ENCODE data around the gene GDF9.
"Not testable (repeated sequence)": the region's sequence is repeated elsewhere in the genome, so short reads cannot be mapped to it uniquely, and the experiment has no call there.

The GDF9 gene

DNA sequence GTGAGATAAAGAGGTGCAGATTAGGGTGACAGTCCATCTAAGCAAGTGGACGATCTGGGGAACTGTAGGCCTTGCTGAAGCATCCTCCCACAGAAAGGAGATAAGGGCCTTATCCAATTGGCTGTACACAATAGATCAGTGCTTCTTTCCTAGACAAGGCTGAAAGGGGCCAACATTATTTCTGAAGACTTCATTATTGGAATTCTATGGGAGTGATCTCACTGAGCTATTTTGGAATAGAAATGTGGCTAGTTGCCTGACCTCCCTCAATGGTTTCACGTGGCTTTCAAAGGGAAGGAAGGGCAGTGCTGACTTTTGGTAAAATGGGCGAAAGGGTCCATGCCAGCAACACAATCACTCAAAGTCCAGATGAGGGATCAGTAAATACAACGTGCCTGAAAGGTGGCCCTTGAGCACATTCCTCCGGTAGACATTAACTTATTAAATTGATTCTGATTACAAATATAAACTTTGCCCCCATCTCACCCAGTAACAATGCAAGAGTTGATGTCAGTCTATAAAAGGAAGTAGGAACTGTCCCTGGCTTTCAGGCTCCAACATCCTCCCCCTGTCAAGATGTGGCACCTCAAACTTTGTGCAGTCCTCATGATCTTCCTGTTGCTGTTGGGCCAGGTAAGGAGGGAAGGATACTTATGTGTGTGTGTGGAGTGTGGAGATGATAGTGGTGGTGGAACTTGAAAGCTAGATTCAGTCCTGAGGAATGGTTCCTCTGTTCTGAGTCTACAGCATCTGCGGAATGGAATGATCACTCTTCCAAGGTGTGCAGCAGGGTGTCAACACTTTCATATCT lies 7.1 kb upstream of the GDF9 start, which contains the start of gene LEAP2:
TSS of gene LEAP2 (plus strand) at position 550 of the 811 bp plus-strand sequence. CDS start at position 577, 27 bp downstream.
- no peak for DNase-seq (ENCODE audit: low read depth)

DNA sequence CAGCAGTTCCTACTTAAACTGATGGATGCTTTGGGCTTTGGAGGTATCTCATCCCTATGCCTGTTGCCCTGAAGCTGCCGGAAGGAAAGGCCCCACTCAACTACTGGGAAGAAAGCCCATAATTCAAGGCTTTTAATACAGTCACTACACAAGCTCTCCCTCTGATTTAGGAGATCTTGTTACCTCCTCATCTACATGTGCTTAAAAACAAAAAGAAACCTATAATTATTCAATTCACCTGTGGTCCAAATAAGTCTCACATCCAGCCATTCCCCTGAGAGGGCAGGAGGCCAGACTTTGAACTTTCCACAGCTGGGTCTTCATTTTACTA lies 6.5 kb upstream of the GDF9 start:
- DNase-seq (ENCODE audit: low read depth), result no peak

DNA sequence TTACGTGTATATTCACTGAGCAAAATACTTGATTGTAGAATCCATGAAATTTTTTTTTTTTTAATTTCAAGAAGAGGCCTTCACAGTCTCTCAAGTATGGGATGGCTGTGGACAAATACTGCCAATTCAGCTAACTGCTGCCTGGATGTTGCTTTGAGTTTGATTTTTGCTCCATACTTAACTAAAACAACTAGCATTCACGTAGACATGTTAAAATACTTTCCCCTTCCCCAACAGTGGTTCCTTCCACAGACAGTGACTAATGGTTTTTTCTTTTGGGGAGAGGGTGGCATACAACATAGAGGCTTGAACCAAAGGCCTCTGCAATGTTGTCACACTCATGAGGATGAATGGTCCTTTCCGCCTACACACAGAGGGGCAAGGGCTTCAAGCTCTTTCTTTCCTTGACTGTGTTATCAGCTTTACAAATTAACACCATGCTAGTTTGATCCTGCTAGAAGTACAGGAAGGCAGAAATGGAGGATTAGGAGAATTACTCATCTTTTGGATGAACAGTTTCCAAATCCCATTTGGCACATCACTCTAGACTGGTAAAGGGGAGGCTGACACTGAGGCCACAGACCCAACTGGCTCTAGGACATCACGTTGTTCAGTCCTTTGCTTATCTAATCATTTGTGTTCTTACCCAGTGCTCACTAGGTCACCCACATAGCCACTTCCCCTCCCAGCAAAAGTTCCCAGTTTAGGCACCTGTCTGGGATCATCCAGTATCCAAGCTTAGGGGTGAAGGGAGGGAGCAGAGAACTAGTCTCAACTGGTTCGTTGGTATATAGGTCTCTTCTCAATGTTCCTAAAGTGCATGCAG lies 5.4 kb upstream of the GDF9 start:
- DNase-seq (ENCODE audit: low read depth), result no peak

DNA sequence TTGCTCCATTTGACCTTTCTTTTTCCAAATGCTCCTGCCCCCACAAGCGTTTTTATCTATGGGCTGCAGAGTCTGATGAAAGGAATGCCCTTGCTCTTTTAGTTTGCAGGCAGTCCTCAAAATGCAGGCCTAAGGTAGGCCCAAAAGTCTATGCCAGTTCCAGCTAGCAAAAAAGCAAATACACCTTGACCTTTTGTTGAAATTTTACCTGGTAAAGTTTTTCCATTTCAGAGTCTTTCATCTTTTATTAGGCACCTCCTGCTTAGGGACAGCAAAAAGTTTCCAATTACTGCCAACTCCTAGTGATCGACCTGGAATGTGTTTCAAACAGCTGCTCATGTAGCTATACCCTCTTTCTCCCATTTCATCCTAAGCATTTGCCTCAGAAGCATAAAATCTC lies 4.5 kb upstream of the GDF9 start:
- no peak for DNase-seq (ENCODE audit: low read depth)

DNA sequence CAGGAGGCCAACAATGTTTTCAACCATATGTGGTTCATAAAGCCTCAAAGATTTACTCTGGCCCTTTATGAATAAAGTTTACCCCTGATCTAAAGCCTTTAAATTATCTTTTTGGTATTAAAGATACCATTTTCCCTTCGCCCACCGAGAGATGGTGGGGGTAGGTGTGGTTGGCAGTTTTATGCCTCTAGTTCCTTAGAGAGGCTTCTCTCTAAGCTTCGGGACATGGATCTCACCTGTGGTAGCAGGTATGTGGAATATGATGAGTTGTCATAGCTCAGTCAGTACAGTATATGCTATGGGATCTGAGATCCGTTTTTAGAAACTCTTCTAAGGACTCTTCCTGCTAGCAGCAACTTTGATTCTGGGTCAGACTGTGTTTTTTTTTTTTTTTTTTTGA lies 2.5 kb upstream of the GDF9 start:
- no peak for DNase-seq (ENCODE audit: low read depth)

DNA sequence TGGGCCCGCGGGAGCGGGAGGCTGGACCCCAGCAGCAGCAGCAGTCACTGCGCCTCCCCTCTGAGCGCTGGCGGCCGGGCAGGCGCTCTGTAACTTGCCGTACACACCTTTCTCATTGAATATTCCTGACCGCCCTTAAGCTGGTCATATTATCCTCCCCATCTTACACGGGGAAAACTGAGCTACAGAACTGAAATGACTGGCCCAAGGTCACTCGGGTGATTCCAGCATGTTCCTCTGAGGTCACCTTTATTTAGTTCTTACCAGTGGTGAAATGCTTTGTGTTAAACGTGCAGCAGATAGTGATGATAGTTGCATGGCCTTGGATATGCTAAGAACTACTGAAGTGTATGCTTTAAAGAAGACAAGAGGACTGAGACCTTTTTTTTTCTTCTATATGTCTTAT lies 780 bp upstream of the GDF9 start:
- no peak for DNase-seq (ENCODE audit: low read depth)

DNA sequence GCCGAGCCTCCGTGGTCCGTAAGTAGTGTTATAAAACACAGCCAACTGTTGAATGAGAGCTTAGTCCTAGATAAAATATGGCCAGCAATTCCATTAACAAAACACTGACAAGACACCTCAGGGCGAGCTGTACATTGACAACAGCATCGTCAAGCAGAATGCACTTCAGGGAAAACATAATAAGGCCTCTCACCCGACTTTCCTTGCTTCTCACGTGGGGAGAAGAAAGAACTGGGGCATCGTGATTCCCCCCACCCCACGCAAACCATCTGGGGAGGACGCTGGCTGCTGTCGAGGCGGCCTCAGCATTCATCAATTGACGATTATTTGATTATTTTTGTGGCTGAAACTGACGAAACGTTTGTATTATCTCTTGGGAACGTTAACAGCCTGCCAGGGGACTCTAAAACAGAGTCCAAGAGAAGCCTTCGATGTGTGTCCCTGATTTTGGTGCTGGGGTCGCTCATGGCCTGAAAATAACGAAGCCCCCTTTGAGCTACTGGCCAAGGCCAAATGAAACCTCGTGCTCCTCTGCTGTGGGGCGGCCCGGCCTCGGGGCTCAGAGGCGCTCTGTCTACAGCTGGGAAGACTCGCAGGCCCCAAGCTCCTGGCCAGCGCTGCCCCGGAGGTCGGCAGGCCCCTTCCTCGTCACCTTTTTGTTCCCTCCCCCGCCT lies 464 bp downstream of the GDF9 start:
- DNase-seq (ENCODE audit: low read depth), result no peak

DNA sequence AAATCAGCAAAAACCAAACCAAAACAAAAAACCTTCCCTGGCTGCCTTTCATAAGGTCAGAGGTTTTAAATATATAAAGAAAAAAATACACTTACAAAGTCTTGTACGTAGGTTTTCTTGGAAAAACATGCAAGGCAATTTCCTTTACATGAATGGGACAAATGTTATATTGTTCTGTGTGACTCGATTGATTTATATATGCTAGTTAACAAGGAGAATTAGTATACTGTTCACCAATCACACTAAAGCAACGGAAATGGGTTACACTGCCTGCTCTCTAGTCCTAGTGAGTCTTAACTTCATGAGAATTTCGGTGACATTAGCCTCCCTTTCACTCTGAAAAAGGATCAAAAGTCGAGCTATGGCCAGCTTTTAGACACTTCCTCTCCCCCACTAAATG lies 5.5 kb downstream of the GDF9 start:
- DNase-seq (ENCODE audit: low read depth), result no peak

DNA sequence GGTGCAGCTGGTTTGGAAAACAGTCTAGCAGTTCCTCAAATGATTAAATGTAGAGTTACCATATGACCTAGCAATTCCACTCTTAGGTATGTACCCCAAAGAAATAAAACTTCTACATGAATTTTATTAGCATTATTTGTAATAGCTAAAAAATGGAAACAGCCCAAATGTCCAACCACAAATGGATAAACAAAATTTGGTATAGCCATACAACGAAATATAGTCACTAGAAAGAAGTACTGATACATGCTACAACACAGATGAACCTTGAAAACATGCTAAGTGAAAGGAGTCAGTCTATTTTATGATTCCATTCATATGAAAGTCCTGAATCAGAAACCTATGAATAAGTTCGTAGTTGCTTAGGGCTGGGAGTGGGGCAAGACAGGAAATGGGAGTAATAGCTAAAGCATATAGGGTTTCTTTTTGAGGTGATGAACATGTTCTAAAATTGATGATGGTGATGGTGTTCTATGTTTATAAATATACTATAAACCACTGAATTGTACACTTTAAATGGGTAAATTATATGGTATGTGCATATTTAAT lies 6.3 kb downstream of the GDF9 start:
- no peak for DNase-seq (ENCODE audit: low read depth)

DNA sequence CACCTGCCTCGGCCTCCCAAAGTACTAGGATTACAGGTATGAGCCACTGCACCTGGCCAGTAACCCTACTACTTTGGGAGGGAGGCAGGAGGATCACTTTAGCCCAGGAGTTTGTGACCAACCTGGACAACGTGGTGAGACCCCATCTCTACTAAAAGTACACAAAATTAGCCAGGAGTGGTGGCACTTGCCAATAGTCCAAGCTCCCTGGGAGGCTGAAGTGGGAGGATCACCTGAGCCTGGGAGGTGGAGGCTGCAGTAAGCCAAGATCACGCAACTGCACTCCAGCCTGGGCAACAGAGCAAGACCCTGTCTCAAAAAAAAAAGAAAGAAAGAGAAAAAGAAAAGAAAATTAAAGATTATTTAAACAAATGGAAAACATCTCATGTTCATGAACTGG lies 10.3 kb downstream of the GDF9 start:
- DNase-seq (ENCODE audit: low read depth), result no peak

DNA sequence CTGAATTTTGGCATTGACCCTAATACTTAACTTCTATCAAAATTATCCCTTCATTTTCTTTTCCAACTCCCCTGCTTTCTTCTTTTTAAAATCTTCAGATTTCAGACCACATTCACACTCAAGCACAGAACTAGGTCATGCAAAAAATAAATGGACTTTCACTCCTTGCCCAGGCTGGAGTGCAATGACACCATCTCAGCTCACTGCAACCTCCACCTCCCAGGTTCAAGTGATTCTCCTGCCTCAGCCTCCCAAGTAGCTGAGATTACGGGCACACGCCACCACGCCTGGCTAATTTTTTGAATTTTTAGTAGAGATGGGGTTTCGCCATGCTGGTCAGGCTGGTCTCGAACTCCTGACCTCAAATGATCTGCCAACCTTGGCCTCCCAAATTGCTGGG lies 11.3 kb downstream of the GDF9 start:
- DNase-seq (ENCODE audit: low read depth), result not testable (repeated sequence)

DNA sequence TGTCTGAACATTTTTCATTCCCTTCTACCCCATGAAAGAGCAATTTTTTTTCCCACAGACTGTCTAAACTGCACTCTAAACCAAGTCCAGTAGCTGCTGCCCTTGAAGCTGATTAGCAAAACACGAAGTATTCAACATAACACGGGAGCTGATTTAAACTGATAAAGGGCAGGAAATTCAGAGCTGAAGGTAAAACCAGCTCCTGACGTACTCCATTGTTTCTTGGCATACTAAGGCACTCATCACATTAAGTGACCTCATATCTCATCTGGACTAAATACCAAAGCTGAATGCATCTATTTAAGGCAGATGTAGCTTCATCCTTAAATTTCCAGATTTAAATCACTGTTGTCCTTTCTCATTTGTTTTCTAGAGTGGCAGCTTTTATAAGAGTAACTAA lies 12.0 kb downstream of the GDF9 start:
- DNase-seq (ENCODE audit: low read depth), result no peak

DNA sequence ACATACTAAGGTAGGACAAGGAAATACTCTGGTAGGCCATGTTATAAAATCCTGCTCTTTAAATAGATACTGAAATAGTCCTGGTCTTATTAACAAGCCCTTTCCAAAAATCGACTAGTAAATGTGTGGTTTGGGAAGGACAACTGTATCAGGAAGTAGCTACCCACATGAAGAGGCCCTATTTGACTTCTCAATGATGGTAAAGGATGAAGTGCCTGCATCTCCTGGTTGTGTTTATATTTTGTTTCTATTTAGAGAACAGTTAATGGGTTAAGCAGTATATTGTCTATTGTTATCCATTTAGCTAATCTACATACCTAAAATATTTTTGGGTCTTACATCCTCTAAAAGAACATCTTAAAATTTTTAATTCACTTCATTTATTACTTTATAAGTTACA lies 12.5 kb downstream of the GDF9 start:
- DNase-seq (ENCODE audit: low read depth), result no peak

DNA sequence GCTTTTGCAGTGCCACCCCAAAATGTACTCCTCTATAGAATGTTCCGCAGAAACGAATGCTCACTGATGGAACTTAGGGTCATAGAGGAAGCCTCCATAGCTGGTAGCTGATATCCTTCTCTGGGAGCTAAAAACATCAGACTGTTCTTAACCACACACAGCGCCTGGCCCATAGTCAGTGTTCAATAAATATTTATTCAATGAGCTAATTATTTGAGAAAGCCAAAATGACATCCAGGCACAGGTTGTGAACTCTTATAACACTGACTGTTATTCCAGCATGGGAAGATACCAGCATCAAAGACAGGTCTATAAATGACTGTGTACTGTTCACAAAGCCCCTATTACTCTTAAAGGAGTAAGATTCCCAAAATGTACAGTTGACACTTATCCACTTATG lies 12.9 kb downstream of the GDF9 start:
- no peak for DNase-seq (ENCODE audit: low read depth)

DNA sequence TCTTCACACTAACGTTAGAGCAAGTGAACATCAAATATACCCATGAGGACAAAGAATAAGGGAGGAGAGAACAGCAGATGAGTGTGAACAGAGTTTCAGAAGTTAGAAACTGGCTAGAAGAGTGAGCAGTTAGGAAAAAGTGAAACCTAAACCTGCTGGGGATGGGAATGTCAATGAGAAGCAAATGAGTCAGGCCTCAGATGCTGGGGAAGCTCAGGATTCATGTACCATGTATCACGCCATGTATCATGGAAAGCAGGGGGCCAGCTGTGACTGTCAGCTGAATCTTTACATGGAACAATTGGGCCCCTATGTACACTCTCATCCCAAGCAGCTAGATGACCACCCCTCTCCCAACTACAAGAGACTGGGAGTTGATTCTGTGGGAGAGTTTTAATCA lies 16.2 kb downstream of the GDF9 start:
- DNase-seq (ENCODE audit: low read depth), result no peak

DNA sequence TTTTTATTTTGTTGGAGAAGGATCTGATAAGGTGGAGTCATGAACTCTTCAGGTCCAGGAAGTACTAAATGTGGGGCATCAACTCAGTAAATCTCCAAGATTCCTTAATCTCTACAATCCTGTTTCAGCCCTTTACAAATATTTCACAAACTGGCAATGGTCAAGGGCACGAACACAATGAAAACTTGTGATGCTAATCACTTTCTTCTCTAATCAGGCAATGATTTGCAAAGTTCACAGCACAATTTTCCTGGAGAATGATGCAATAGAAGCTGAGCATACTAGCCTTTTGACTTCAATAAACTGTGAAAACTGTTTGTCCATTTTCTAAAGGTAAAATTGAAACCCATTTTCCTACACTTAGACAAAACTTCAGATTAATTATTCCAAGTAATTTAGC lies 16.9 kb downstream of the GDF9 start:
- DNase-seq (ENCODE audit: low read depth), result no peak

DNA sequence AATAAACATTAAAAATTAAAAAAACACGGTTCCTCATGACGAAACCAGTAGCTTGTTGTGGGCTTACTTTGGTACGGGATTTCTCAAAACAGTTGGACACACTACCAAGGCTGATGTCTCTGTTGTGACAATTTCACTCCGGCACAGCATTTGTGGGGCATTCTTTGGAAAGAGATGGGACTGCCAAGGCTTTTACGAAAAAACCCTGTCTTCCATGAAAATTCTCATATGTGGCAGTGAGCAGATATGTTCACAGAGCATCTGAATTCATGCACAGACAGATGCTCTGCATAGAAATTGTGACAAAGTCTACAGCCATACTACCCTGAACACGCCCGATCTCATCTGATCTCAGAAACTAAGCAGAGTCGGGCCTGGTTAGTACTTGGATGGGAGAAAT lies 18.0 kb downstream of the GDF9 start:
- DNase-seq (ENCODE audit: low read depth), result no peak

DNA sequence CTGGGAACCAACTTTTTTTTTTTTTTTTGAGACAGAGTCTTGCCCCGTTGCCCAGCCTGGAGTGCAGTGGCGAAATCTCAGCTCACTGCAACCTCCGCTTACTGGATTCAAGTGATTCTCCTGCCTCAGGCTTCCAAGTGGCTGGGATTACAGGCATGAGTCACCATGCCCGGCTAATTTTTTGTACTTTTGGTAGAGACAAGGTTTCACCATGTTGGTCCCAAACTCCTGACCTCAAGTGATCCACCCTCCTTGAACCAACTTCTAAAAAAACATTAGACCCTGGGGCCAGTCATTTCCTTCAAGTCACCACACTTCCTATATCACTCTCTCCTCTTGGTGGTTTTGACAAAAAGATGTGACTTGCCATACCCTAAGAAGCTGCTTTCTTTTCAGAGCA lies 25.0 kb downstream of the GDF9 start:
- no peak for DNase-seq (ENCODE audit: low read depth)

DNA sequence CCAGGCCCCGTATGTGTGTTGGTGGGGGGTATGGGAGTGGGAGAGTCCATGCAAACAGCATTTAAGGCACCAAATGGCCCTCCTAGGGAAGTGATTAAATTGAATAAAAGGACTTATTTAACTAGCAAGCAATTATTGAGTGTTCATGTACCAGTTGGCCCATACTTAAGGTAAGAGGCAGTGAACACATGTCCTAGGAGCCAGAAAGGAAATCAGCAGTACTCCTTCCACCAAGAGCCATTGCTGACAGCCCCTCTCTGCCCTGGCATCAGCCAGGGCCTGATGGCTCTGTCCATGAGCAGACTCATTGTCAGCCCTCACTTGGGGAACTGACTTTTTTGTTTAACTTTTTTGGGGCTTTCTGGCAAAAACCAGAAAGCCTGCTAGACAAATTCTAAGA lies 25.4 kb downstream of the GDF9 start:
- DNase-seq (ENCODE audit: low read depth), result no peak

DNA sequence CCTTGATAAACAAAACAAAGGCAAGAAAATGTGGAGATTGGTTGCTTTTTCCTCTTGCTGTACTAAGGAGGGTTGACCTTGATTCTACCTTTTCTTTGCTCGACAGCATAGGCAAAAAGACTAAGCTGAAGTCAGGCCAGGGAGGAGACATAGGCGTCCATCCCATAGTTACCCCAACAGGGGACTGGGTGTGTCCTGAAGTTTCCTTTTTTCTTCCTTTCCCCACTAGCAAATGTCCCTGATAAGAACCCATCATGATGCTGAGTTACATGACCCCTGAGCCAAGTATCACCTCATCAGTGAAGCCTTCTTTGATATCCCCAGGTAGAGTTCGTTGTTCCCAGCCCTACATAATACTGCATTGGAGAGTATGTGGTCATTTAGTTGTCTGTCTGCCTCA lies 26.0 kb downstream of the GDF9 start:
- DNase-seq (ENCODE audit: low read depth), result no peak

DNA sequence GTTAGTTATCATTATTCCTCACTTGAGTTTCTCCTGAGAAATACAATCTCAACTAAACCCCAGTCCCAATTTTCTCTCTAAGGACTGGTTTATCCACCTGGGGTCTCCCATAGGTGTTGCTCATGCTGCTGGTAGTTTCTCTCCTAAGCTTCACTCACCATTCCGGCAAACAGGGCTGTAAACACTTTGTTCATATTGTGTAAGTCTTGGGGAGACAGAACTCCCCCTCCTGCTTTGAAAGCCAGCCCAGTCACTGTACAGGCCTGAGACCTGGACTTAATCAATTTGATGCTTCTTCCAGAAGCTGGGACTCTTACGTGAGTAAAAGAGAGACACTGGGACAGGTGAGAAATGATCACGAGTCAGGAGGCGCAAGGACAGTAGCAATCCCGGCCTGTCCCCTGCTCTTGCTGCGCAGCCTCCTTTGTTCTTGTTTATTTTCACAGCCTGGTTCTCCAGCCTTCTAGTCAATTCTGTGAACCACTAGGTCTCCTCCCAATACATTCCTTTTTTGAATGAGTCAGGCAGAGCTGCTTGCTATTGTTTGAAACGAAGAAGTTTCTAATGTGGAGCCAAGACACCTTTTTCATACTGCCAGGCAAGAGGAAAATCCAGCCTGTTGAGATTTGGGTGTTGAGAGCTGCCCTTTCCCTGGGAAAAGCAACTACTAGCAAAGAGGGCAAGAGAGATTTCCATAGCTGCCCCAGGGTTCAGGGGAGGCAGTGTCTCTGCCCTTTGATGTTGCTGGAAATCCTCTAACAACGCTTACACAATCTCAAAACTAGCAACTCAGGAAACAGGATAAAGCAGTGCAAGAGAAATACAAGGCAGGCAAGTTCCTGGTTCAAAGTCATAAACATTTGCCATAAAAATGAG lies 26.6 kb downstream of the GDF9 start:
- no peak for DNase-seq (ENCODE audit: low read depth)

Data from activated gamma-delta T cell treated with anti-CD3 and anti-CD28 coated beads, Interleukin-2, amount 50 U/mL, for 16 hours (primary cell).